Stimulated activated CD8-positive, alpha-beta memory T cell treated with anti-CD3 and anti-CD28 coated beads, Interleukin-7, amount 100 ng/mL, for 48 hours (primary cell): Measurements from ENCODE around the gene MUC13.

Source experiments
- DNase-seq, 2 donors: peaks; one replicate each; pipeline ENCODE4 v3.0.0-alpha.2; 2020; ENCODE audit warnings: low read depth in 1 of 2; ENCODE audit errors: extremely low read depth in 1 of 2

The MUC13 gene

GRCh38 chr3:124878561-124879336, 55.8 kb downstream of the MUC13 start:
- DNase-seq, result no peak

DNA sequence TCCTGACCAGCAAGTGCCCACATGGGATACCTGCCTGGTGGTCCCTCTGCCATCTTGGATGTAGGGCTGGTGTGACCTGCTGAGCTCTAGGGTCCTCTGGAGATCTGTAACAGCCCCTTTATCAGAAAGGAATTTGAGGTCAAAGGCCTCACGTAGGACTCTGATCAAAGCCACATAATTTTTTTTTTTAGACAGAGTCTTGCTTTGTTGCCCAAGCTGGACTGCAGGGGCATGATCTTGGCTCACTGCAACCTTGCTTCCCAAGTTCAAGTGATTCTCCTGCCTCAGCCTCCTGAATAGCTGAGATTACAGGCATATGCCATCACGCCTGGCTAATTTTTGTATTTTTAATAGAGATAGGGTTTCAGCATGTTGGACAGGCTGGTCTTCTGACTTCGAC, 56.9 kb downstream of the MUC13 start:
- no peak for DNase-seq

DNA sequence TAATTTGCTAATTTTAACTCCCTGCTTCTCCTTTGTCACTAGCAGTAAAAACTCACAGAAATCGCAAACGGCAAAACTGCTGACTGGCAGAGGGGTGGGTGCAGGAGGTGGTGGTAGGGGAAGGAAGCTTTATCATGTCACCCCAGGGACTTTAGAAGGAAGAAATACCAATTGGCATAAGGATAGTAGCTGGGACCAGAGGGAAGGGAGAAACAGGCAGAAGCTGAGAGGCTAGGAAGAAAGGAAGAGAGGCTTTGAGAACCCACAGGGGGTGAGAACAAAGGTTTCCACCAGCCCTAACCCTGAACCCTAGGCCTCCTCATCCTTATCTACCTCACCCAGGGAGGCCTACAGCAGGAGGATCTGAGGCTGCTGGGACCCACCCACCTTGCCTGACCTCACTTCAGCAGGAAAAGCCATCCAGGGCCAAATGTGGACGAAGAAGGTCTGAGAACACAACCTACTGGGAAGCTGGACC, 58.1 kb downstream of the MUC13 start:
- DNase-seq, result no peak

GRCh38 chr3:124873226-124873625, 61.3 kb downstream of the MUC13 start:
- DNase-seq, result no peak

DNA sequence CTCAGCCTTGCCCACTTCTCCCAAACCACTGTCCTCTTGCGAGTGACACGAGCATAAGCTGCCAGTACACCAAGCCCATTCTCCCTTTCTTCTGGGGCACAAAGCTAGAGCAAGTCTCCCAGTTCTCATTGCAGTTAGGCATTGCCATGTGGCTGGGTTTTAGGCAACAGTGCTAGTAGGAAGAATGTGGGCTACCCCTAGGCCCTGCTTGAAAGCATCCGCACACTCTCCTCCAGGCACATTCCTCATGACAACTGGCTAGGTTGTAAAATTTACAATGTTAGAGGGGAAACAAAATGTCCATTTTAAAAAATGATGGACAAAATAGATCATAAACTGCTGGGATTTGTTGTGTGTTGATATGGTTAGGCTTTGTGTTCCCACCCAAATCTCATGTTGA, 67.0 kb downstream of the MUC13 start:
- DNase-seq, result no peak

DNA sequence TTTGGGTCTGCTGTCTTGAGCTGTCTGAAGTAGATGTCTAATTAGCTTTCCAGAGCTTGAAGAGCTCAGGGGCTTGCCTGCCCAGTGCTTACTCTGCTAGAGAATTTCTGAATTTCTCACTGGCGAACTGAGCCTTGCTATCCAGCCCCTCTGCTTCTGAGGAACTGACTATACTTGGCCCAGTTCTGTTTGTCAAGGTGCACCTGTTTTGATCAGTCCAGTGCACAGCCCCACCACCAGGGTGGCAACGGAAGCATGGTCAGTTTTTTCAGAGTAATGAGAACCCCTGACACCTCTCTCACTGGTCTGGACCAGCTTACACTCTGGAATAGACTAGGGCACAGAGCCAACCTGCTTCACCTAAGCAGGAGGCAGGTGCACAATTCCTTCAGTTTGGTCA, 72.5 kb downstream of the MUC13 start:
- no peak for DNase-seq

- no peak for DNase-seq
Observed at GRCh38 chr3:124861041-124861440, 73.5 kb downstream of the MUC13 start.

- no peak for DNase-seq
Observed at GRCh38 chr3:124860599-124860998, 74.0 kb downstream of the MUC13 start.

DNA sequence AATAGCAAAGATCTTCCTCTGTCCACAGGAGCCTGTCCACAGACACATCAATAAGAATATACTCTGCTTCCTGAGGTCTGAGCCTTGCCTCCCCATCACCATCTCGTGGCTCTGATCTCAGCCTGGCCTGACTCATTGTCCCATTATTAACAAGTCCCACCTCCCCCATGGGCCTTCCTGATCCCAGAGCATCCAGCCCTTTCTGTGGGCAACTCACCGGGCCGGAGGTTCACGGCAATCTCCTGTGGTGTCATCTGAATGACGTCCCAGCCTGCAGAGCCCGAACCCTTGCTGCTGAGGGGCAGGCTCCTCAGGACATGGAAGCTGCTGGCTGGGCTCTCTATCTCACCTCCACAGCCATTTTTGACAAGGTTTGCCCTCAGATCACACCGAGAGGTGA, 75.5 kb downstream of the MUC13 start:
- no peak for DNase-seq

DNA sequence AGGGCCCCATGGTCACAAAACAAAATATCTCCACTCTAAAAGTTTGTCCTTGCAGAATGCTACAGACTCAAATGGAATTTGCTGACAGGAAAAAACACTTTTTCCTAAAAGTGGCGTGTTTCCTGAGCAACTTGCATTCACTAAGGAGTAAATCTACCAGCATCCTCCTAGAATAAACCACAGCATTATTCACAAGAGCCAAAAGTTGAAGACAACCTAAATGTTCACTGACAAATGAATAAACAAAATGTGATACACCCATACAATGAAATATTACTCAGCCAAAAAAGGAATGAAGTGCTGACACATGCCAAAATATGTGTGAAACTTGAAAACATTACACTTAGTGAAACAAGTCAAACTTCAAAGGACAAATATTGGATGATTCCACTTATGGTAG, 76.3 kb downstream of the MUC13 start:
- no peak for DNase-seq

- no peak for DNase-seq
Observed at GRCh38 chr3:124856677-124857076, 77.9 kb downstream of the MUC13 start.
